Panc1 (cell line): ENCODE results near the gene MS4A10.

Experiments
- TF ChIP-seq, protein P1 (sequence below), 2 experiments: IDR thresholded peaks; 2 replicates each; pipeline ENCODE4 v1.6.1; 2011 to 2012; ENCODE audit warnings: low read depth in 2 of 2, control low read depth in 1 of 2, low read length in 1 of 2, mild to moderate bottlenecking in 1 of 2, moderate library complexity in 1 of 2; ENCODE audit not compliant: insufficient read depth in 1 of 2
- TF ChIP-seq, protein P2 (sequence below): fragments of 450-650 bp; IDR thresholded peaks from 2 replicates; pipeline ENCODE4 v1.5.1; 2017; ENCODE audit warnings: mild to moderate bottlenecking

DNA sequence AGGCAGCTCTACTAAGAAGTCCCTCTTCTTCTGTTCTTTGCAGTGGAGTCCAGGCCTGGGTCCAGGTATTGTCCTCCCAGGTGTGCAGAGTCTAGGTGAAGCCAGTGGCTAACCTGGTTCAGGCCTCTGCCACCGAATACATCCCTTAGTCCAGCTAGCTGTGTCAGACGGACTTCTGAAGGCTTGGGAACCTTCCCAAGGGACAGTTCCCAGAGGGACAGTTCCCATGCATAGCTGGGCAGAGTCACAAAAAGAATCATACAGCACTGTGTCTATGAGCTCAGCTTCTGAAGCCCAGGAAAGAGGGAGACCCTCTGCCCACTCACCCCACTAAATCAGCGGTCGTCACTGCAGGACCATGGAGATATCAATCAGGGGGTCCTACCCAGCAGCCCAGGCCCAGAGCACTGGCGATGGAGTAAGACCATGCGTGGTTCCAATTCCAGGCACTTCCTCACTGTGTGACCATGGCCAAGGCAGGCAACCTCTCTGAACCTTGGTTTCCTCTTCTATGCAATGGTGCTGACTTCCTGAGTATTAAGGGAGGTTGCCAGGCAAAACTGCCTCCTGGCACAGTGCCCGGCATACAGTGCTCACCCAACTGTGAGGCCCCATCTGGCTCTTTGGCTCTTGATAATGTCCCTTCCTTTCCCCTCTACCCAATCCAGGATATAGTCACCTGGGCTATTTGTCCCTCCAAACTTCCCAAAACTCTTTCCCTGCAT is 3.4 kb downstream of the MS4A10 start:
- TF ChIP-seq, protein P1, sequence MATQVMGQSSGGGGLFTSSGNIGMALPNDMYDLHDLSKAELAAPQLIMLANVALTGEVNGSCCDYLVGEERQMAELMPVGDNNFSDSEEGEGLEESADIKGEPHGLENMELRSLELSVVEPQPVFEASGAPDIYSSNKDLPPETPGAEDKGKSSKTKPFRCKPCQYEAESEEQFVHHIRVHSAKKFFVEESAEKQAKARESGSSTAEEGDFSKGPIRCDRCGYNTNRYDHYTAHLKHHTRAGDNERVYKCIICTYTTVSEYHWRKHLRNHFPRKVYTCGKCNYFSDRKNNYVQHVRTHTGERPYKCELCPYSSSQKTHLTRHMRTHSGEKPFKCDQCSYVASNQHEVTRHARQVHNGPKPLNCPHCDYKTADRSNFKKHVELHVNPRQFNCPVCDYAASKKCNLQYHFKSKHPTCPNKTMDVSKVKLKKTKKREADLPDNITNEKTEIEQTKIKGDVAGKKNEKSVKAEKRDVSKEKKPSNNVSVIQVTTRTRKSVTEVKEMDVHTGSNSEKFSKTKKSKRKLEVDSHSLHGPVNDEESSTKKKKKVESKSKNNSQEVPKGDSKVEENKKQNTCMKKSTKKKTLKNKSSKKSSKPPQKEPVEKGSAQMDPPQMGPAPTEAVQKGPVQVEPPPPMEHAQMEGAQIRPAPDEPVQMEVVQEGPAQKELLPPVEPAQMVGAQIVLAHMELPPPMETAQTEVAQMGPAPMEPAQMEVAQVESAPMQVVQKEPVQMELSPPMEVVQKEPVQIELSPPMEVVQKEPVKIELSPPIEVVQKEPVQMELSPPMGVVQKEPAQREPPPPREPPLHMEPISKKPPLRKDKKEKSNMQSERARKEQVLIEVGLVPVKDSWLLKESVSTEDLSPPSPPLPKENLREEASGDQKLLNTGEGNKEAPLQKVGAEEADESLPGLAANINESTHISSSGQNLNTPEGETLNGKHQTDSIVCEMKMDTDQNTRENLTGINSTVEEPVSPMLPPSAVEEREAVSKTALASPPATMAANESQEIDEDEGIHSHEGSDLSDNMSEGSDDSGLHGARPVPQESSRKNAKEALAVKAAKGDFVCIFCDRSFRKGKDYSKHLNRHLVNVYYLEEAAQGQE (IDR thresholded peaks at IDR 0.05; ENCODE audit: insufficient read depth in 1 of 2, low read depth in 2 of 2, low read length in 1 of 2), result no peak
- TF ChIP-seq, protein P2, sequence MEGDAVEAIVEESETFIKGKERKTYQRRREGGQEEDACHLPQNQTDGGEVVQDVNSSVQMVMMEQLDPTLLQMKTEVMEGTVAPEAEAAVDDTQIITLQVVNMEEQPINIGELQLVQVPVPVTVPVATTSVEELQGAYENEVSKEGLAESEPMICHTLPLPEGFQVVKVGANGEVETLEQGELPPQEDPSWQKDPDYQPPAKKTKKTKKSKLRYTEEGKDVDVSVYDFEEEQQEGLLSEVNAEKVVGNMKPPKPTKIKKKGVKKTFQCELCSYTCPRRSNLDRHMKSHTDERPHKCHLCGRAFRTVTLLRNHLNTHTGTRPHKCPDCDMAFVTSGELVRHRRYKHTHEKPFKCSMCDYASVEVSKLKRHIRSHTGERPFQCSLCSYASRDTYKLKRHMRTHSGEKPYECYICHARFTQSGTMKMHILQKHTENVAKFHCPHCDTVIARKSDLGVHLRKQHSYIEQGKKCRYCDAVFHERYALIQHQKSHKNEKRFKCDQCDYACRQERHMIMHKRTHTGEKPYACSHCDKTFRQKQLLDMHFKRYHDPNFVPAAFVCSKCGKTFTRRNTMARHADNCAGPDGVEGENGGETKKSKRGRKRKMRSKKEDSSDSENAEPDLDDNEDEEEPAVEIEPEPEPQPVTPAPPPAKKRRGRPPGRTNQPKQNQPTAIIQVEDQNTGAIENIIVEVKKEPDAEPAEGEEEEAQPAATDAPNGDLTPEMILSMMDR, result no peak
